K562 (cell line): ENCODE measurements around the gene HYAL1. TPM values are rescaled to one million over a fixed set of nuclear protein-coding genes. Genes with fewer than 3 reads are reported as not detected.

Source experiments
- CBX5 ChIP-seq: IDR thresholded peaks from 2 replicates; pipeline ENCODE4 v1.6.1; 2014; ENCODE audit warnings: low read depth, borderline replicate concordance
- MTF1 ChIP-seq: fragments of 250-450 bp; sonication (Bioruptor Pico); IDR thresholded peaks from 2 replicates; pipeline ENCODE4 v1.9.0; 2021; ENCODE audit warnings: moderate library complexity, mild to moderate bottlenecking, inconsistent platforms, borderline replicate concordance
- NR2F6 ChIP-seq: fragments of 450-650 bp; formaldehyde crosslinking; IDR thresholded peaks from 2 replicates; pipeline ENCODE4 v1.4.0; 2020; ENCODE audit warnings: mild to moderate bottlenecking
- PHTF2 ChIP-seq: fragments of 250-450 bp; sonication (Bioruptor Pico); IDR thresholded peaks from 2 replicates; pipeline ENCODE4 v1.5.0; 2021; ENCODE audit warnings: mild to moderate bottlenecking
- TEAD2 ChIP-seq: fragments of 450-650 bp; IDR thresholded peaks from 2 replicates; pipeline ENCODE4 v1.6.1; 2016; ENCODE audit warnings: missing genetic modification characterization, control low read depth, missing compliant biosample characterization
- ZFX ChIP-seq: sonication (generic); formaldehyde crosslinking; IDR thresholded peaks from 2 replicates; pipeline ENCODE4 v1.8.0; 2022; ENCODE audit warnings: mild to moderate bottlenecking, missing genetic modification reagents, moderate library complexity
- ZKSCAN1 ChIP-seq: fragments of 150-350 bp; IDR thresholded peaks from 2 replicates; pipeline ENCODE4 v1.6.1; 2016; ENCODE audit warnings: low read depth, low read length
- ZNF174 ChIP-seq: fragments of 250-450 bp; sonication (Bioruptor Pico); IDR thresholded peaks from 2 replicates; pipeline ENCODE4 v1.4.0; 2020; ENCODE audit warnings: mild to moderate bottlenecking
- ZNF253 ChIP-seq: fragments of 250-450 bp; sonication (Bioruptor Pico); conservative IDR thresholded peaks from 2 replicates; pipeline ENCODE4 v1.6.1; 2021; ENCODE audit warnings: mild to moderate bottlenecking
- ZNF444 ChIP-seq: fragments of 250-450 bp; sonication (Bioruptor Pico); IDR thresholded peaks from 2 replicates; pipeline ENCODE4 v1.4.0; 2020; ENCODE audit warnings: mild to moderate bottlenecking, moderate library complexity
- ZNF57 ChIP-seq: fragments of 450-650 bp; formaldehyde crosslinking; IDR thresholded peaks from 2 replicates; pipeline ENCODE4 v1.4.0; 2020; ENCODE audit warnings: mild to moderate bottlenecking, moderate library complexity
- polyA plus RNA-seq, 8 experiments: library from polyadenylated mRNA; depleted of rRNA in 4 of 8; stranded (reverse) in 5 of 8; unstranded in 3 of 8; fragments of >200 nt; fragmentation: Nextera tagmentation in 2 of 8; fragmentation: Illumina TruSeq in 1 of 8; extraction: Ambion mirVana in 2 of 8; extraction: Trizol in 1 of 8; gene quantifications; 2 replicates each; pipeline versions ENCODE4 v1.2.1 to v1.2.3, GENCODE V29; 2011 to 2014; ENCODE audit warnings: inconsistent platforms in 1 of 8, missing spikeins in 1 of 8
- total RNA-seq, 7 experiments: library from RNA; depleted of rRNA in 6 of 7; stranded (reverse); fragments of >200 nt in 6 of 7; fragmentation: Illumina TruSeq in 2 of 7; extraction: Trizol in 2 of 7; gene quantifications; 2 replicates each; pipeline versions ENCODE4 v1.2.1 to v1.2.3, GENCODE V29; 2011 to 2021; ENCODE audit warnings: low replicate concordance in 1 of 7
- TF ChIP-seq, protein P1 (sequence below): IDR thresholded peaks from 2 replicates; pipeline ENCODE4 v1.6.1; 2012; ENCODE audit warnings: low read depth, low read length, improper control_type of control experiment, borderline replicate concordance
- TF ChIP-seq, protein P2 (sequence below), 2 experiments: fragments of 450-650 bp; formaldehyde crosslinking in 1 of 2; IDR thresholded peaks; 2 replicates each; pipeline versions ENCODE4 v1.4.0 to v1.6.1; 2014 to 2020; ENCODE audit warnings: mild to moderate bottlenecking in 2 of 2, borderline replicate concordance in 1 of 2, low read depth in 1 of 2
- TF ChIP-seq, protein P3 (sequence below), 2 experiments: IDR thresholded peaks; 2 replicates each; pipeline ENCODE4 v1.6.1; 2012; ENCODE audit warnings: improper control_type of control experiment in 2 of 2, low read depth in 2 of 2, low read length in 2 of 2, borderline replicate concordance in 1 of 2
- TF ChIP-seq, protein P4 (sequence below): fragments of 450-650 bp; IDR thresholded peaks from 2 replicates; pipeline ENCODE4 v1.6.1; 2016; ENCODE audit warnings: borderline replicate concordance

Gene HYAL1
- total and polyA plus RNA-seq, 9 of the 15 experiments (the other 6 are each of a cell fraction or from before 2014, with no cell fraction given), result 1.4 to 8.5 (median 4.7) TPM

DNA sequence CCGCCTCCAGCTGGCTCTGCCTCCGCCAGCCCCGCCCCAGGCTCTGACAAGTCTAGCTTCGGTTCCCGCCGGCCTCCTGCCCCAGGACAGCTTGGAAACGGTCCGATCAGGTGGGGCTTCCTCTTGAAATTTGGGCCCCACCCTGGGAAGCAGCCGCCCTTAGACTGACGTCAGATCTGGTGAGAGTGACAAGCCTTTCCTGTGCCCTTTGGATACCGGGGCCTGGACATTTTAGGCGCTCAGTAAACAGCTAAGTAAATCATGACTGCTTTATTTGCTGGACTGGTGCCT lies 3.8 kb downstream of the HYAL1 start (continued):
- TF ChIP-seq, protein P1, sequence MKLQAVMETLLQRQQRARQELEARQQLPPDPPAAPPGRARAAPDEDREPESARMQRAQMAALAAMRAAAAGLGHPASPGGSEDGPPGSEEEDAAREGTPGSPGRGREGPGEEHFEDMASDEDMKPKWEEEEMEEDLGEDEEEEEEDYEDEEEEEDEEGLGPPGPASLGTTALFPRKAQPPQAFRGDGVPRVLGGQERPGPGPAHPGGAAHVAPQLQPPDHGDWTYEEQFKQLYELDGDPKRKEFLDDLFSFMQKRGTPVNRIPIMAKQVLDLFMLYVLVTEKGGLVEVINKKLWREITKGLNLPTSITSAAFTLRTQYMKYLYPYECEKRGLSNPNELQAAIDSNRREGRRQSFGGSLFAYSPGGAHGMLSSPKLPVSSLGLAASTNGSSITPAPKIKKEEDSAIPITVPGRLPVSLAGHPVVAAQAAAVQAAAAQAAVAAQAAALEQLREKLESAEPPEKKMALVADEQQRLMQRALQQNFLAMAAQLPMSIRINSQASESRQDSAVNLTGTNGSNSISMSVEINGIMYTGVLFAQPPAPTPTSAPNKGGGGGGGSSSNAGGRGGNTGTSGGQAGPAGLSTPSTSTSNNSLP, result no peak
- TF ChIP-seq ZNF57 (CRISPR knock-in tag), result no peak
- TF ChIP-seq, protein P2, sequence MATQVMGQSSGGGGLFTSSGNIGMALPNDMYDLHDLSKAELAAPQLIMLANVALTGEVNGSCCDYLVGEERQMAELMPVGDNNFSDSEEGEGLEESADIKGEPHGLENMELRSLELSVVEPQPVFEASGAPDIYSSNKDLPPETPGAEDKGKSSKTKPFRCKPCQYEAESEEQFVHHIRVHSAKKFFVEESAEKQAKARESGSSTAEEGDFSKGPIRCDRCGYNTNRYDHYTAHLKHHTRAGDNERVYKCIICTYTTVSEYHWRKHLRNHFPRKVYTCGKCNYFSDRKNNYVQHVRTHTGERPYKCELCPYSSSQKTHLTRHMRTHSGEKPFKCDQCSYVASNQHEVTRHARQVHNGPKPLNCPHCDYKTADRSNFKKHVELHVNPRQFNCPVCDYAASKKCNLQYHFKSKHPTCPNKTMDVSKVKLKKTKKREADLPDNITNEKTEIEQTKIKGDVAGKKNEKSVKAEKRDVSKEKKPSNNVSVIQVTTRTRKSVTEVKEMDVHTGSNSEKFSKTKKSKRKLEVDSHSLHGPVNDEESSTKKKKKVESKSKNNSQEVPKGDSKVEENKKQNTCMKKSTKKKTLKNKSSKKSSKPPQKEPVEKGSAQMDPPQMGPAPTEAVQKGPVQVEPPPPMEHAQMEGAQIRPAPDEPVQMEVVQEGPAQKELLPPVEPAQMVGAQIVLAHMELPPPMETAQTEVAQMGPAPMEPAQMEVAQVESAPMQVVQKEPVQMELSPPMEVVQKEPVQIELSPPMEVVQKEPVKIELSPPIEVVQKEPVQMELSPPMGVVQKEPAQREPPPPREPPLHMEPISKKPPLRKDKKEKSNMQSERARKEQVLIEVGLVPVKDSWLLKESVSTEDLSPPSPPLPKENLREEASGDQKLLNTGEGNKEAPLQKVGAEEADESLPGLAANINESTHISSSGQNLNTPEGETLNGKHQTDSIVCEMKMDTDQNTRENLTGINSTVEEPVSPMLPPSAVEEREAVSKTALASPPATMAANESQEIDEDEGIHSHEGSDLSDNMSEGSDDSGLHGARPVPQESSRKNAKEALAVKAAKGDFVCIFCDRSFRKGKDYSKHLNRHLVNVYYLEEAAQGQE (IDR thresholded peaks at IDR 0.05; ENCODE audit: borderline replicate concordance), result 0 out of 2 replicates have a peak, but pooled peaks have one; percentile 19
- TF ChIP-seq, protein P2 (CRISPR knock-in tag; IDR thresholded peaks at IDR 0.05; ENCODE audit: low read depth), result no peak
- no peak for TF ChIP-seq ZNF444 (CRISPR knock-in tag)
- TF ChIP-seq CBX5, result no peak
- TF ChIP-seq, protein P3, sequence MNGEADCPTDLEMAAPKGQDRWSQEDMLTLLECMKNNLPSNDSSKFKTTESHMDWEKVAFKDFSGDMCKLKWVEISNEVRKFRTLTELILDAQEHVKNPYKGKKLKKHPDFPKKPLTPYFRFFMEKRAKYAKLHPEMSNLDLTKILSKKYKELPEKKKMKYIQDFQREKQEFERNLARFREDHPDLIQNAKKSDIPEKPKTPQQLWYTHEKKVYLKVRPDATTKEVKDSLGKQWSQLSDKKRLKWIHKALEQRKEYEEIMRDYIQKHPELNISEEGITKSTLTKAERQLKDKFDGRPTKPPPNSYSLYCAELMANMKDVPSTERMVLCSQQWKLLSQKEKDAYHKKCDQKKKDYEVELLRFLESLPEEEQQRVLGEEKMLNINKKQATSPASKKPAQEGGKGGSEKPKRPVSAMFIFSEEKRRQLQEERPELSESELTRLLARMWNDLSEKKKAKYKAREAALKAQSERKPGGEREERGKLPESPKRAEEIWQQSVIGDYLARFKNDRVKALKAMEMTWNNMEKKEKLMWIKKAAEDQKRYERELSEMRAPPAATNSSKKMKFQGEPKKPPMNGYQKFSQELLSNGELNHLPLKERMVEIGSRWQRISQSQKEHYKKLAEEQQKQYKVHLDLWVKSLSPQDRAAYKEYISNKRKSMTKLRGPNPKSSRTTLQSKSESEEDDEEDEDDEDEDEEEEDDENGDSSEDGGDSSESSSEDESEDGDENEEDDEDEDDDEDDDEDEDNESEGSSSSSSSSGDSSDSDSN (IDR thresholded peaks at IDR 0.05; ENCODE audit: borderline replicate concordance in 1 of 2, low read depth in 2 of 2, low read length in 2 of 2), result no peak
- TF ChIP-seq NR2F6, result no peak
- TF ChIP-seq, protein P4, sequence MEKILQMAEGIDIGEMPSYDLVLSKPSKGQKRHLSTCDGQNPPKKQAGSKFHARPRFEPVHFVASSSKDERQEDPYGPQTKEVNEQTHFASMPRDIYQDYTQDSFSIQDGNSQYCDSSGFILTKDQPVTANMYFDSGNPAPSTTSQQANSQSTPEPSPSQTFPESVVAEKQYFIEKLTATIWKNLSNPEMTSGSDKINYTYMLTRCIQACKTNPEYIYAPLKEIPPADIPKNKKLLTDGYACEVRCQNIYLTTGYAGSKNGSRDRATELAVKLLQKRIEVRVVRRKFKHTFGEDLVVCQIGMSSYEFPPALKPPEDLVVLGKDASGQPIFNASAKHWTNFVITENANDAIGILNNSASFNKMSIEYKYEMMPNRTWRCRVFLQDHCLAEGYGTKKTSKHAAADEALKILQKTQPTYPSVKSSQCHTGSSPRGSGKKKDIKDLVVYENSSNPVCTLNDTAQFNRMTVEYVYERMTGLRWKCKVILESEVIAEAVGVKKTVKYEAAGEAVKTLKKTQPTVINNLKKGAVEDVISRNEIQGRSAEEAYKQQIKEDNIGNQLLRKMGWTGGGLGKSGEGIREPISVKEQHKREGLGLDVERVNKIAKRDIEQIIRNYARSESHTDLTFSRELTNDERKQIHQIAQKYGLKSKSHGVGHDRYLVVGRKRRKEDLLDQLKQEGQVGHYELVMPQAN, result no peak
- no peak for TF ChIP-seq TEAD2
- TF ChIP-seq MTF1, result no peak
- peak; percentile 77 for TF ChIP-seq ZFX
- TF ChIP-seq ZKSCAN1, result no peak
- no peak for TF ChIP-seq ZNF253 (CRISPR knock-in tag)
- no peak for TF ChIP-seq ZNF174 (CRISPR knock-in tag)
- TF ChIP-seq PHTF2 (CRISPR knock-in tag), result no peak
